GM23248 (cell line): ENCODE results near the gene TNS2. TPM values are rescaled to one million over a fixed set of nuclear protein-coding genes. Genes with fewer than 3 reads are reported as not detected.

Experiments used
- DNase-seq: peaks from one replicate; pipeline ENCODE4 v3.0.0-alpha.2; 2015
- H2AFZ ChIP-seq: fragments of 200-600 bp; sonication (generic); 2 replicates; pipeline ENCODE4 v1.6.1; 2016; ENCODE audit warnings: antibody characterized with exemption
- H3F3A ChIP-seq: fragments of 200-600 bp; sonication (generic); 2 replicates; pipeline ENCODE4 v1.6.1; 2016; ENCODE audit warnings: mild to moderate bottlenecking, antibody characterized with exemption, mixed run types; ENCODE audit not compliant: insufficient read depth
- H3K27ac ChIP-seq: fragments of 200-600 bp; sonication (generic); 2 replicates; pipeline ENCODE4 v1.5.1; 2016; ENCODE audit warnings: mild to moderate bottlenecking
- H3K27me3 ChIP-seq: fragments of 200-600 bp; sonication (generic); replicated peaks from 2 replicates; pipeline ENCODE4 v1.6.1; 2016; ENCODE audit warnings: mild to moderate bottlenecking; ENCODE audit not compliant: insufficient read depth
- H3K36me3 ChIP-seq: fragments of 200-600 bp; sonication (generic); 2 replicates; pipeline ENCODE4 v1.6.1; 2016; ENCODE audit warnings: low read depth, mild to moderate bottlenecking
- H3K4me1 ChIP-seq: fragments of 200-600 bp; sonication (generic); 2 replicates; pipeline ENCODE4 v1.6.1; 2016; ENCODE audit warnings: mild to moderate bottlenecking; ENCODE audit not compliant: insufficient read depth
- H3K4me2 ChIP-seq: fragments of 200-600 bp; sonication (generic); one replicate; pipeline ENCODE4 v1.6.1; 2016; ENCODE audit warnings: mild to moderate bottlenecking; ENCODE audit not compliant: unreplicated experiment
- H3K4me3 ChIP-seq: fragments of 200-600 bp; sonication (generic); 2 replicates; pipeline ENCODE4 v1.5.1; 2016; ENCODE audit warnings: mild to moderate bottlenecking
- H3K79me2 ChIP-seq: fragments of 200-600 bp; sonication (generic); 2 replicates; pipeline ENCODE4 v1.6.1; 2016; ENCODE audit warnings: mild to moderate bottlenecking; ENCODE audit not compliant: insufficient read depth
- H3K9ac ChIP-seq: fragments of 200-600 bp; sonication (generic); 2 replicates; pipeline ENCODE4 v1.6.1; 2016; ENCODE audit warnings: mild to moderate bottlenecking
- H3K9me2 ChIP-seq: fragments of 200-600 bp; sonication (generic); 2 replicates; pipeline ENCODE4 v1.6.1; 2016; ENCODE audit warnings: mixed run types, mild to moderate bottlenecking, moderate library complexity; ENCODE audit not compliant: insufficient read depth
- H3K9me3 ChIP-seq: fragments of 200-600 bp; sonication (generic); one replicate; pipeline ENCODE4 v1.6.1; 2017; ENCODE audit warnings: low read depth
- H4K20me1 ChIP-seq: fragments of 200-600 bp; sonication (generic); 2 replicates; pipeline ENCODE4 v1.6.0; 2016; ENCODE audit not compliant: insufficient read depth
- EZH2 ChIP-seq: fragments of 200-600 bp; sonication (generic); IDR thresholded peaks from 2 replicates; pipeline ENCODE4 v1.6.1; 2018; ENCODE audit warnings: antibody characterized with exemption, mild to moderate bottlenecking; ENCODE audit not compliant: insufficient read depth, poor library complexity, severe bottlenecking
- EZH2phosphoT487 ChIP-seq: fragments of 200-600 bp; sonication (generic); IDR thresholded peaks from 2 replicates; pipeline ENCODE4 v1.6.1; 2018; ENCODE audit warnings: antibody characterized with exemption, moderate library complexity, mild to moderate bottlenecking, low read depth; ENCODE audit not compliant: insufficient read depth
- WGBS, 2 experiments: methylation state at CpG; one replicate each; pipeline ENCODE4 v1.1.6; 2015 to 2017; ENCODE audit warnings: low lambda C conversion rate in 2 of 2, low coverage in 1 of 2; ENCODE audit errors: missing lambda C conversion rate in 2 of 2; 5-methylcytosine and 5-hydroxymethylcytosine counted together
- in situ Hi-C: fragments of 300-500 bp; cut with MboI; formaldehyde crosslinking; loops from 2 replicates; pipeline ENCODE4 v1.15.0; 2020
- polyA plus RNA-seq: library from polyadenylated mRNA; unstranded; fragments of >200 nt; fragmentation: Nextera tagmentation; extraction: Ambion mirVana; gene quantifications from 2 replicates; pipeline ENCODE4 v1.2.1, GENCODE V29; 2016
- total RNA-seq: library from RNA; depleted of rRNA; stranded (reverse); fragments of >200 nt; shearing (Covaris generic); gene quantifications from 2 replicates; pipeline ENCODE4 v1.2.3, GENCODE V29; 2014; rRNA removed

TNS2 gene
- total RNA-seq: 41.6 and 48.6 TPM in 2 replicates
- polyA plus RNA-seq: 24.1 and 26.1 TPM in 2 replicates

GRCh38 chr12:53049571-53050318 is at the start of gene TNS2:
Gene TNS2, plus strand, starts transcription at chr12:53050065. Its CDS starts 121 bp downstream, at chr12:53050186.
- H3K9me2 ChIP-seq: no peaks in the 10 kb centered on the region
- peak within 1 kb of the TSS; percentile 98 for H3K27ac ChIP-seq
- H3K27me3 ChIP-seq: no peaks in the 10 kb centered on the region
- H3K36me3 ChIP-seq: no peaks in the 10 kb centered on the region
- H4K20me1 ChIP-seq: no peaks in the 10 kb centered on the region
- H3K4me2 ChIP-seq: peak within 1 kb of the TSS; percentile 99
- peaks cover 35% of the 10 kb centered on the region for H3K79me2 ChIP-seq
- H2AFZ ChIP-seq: peak within 1 kb of the TSS; percentile 52
- TF ChIP-seq EZH2phosphoT487 (no peak), EZH2 (no peak)
- 1 to 2% methylated on average over 18 to 20 of the region's 20 CpGs for WGBS, 2 experiments
- H3F3A ChIP-seq: peaks cover 35% of the 10 kb centered on the region
- H3K4me3 ChIP-seq: peak within 1 kb of the TSS; percentile 87
- peak; percentile 61 for DNase-seq
- in situ Hi-C loops: no loop called here
- H3K9me3 ChIP-seq: no peaks in the 10 kb centered on the region
- peak within 1 kb of the TSS; percentile 95 for H3K9ac ChIP-seq
- H3K4me1 ChIP-seq: peaks cover 68% of the 10 kb centered on the region

GRCh38 chr12:53004178-53004577 is 45.7 kb upstream of the TNS2 start:
- H3K79me2 ChIP-seq: peaks cover 41% of the 10 kb centered on the region
- TF ChIP-seq EZH2: no peak
- TF ChIP-seq EZH2phosphoT487: no peak
- H3K27ac ChIP-seq: peak overlapping the region; percentile 71
- 35 to 36% methylated on average over 5 of the region's 5 CpGs for WGBS, 2 experiments
- H3K9me2 ChIP-seq: no peaks in the 10 kb centered on the region
- H3K4me3 ChIP-seq: peak overlapping the region; percentile 86
- peak overlapping the region; percentile 91; the same call in 1 of the 2 replicates for H3K9ac ChIP-seq
- peak overlapping the region; percentile 84 for H3K4me2 ChIP-seq
- H3F3A ChIP-seq: peaks cover 13% of the 10 kb centered on the region
- H3K4me1 ChIP-seq: peaks cover 35% of the 10 kb centered on the region
- H3K9me3 ChIP-seq: no peaks in the 10 kb centered on the region
- H4K20me1 ChIP-seq: peaks cover 9% of the 10 kb centered on the region
- no peaks in the 10 kb centered on the region for H3K27me3 ChIP-seq
- H2AFZ ChIP-seq: peak overlapping the region; percentile 73
- DNase-seq: peak; percentile 45
- H3K36me3 ChIP-seq: no peaks in the 10 kb centered on the region
- in situ Hi-C loops: no loop called here

- H3K27ac ChIP-seq: peak overlapping the region; percentile 71
- no peaks in the 10 kb centered on the region for H3K9me2 ChIP-seq
- H3K9ac ChIP-seq: peak overlapping the region; percentile 91
- peaks cover 45% of the 10 kb centered on the region for H3K79me2 ChIP-seq
- peaks cover 13% of the 10 kb centered on the region for H3F3A ChIP-seq
- no peaks in the 10 kb centered on the region for H3K9me3 ChIP-seq
- TF ChIP-seq EZH2 (no peak), EZH2phosphoT487 (no peak)
- peaks cover 9% of the 10 kb centered on the region for H4K20me1 ChIP-seq
- H2AFZ ChIP-seq: peak overlapping the region; percentile 73
- no peaks in the 10 kb centered on the region for H3K36me3 ChIP-seq
- DNase-seq: peak; percentile 25
- in situ Hi-C loops: no loop called here
- H3K4me2 ChIP-seq: peak overlapping the region; percentile 84
- H3K4me3 ChIP-seq: peak overlapping the region; percentile 86
- WGBS, 2 experiments: 52 to 53% methylated on average over 2 of the region's 2 CpGs
- H3K27me3 ChIP-seq: no peaks in the 10 kb centered on the region
- peaks cover 39% of the 10 kb centered on the region for H3K4me1 ChIP-seq
Measured at GRCh38 chr12:53004582-53004981, 45.3 kb upstream of the TNS2 start.

GRCh38 chr12:53005215-53005985 is 44.5 kb upstream of the TNS2 start:
- peak; percentile 34 for DNase-seq
- in situ Hi-C loops: no loop called here
- WGBS, 2 experiments: 7 to 8% methylated on average over 28 of the region's 28 CpGs
- Histone ChIP-seq H3K9me3 (no peaks in the 10 kb centered on the region), H3K9ac (peak overlapping the region; percentile 91), H4K20me1 (peaks cover 9% of the 10 kb centered on the region), H3K4me1 (peaks cover 46% of the 10 kb centered on the region), H3K27ac (peak overlapping the region; percentile 71), H3K4me3 (peak overlapping the region; percentile 86), H3K4me2 (peak overlapping the region; percentile 84), H3K79me2 (peaks cover 53% of the 10 kb centered on the region), H2AFZ (peak overlapping the region; percentile 73), H3K9me2 (no peaks in the 10 kb centered on the region), H3F3A (peaks cover 13% of the 10 kb centered on the region), H3K27me3 (no peaks in the 10 kb centered on the region), H3K36me3 (no peaks in the 10 kb centered on the region)
- TF ChIP-seq EZH2phosphoT487 (no peak), EZH2 (no peak)
